Nephron (organoid): ENCODE results near the gene GTF2IRD1.

Experiments used
- H3K27ac Mint-ChIP-seq, 3 experiments: 2 replicates each; pipeline ENCODE4 v1.8.0; 2020; ENCODE audit warnings: mixed read lengths in 3 of 3, mild to moderate bottlenecking in 2 of 3, moderate library complexity in 1 of 3
- H3K27me3 Mint-ChIP-seq: 2 replicates; pipeline ENCODE4 v1.8.0; 2021; ENCODE audit warnings: low read depth, mild to moderate bottlenecking, moderate library complexity, mixed read lengths
- H3K36me3 Mint-ChIP-seq: 2 replicates; pipeline ENCODE4 v1.8.0; 2020; ENCODE audit warnings: low read depth, mixed read lengths
- H3K4me1 Mint-ChIP-seq: 2 replicates; pipeline ENCODE4 v1.8.0; 2020; ENCODE audit warnings: mixed read lengths
- H3K4me3 Mint-ChIP-seq, 3 experiments: 2 replicates each; pipeline ENCODE4 v1.8.0; 2020; ENCODE audit warnings: mild to moderate bottlenecking in 3 of 3, mixed read lengths in 3 of 3, moderate library complexity in 2 of 3
- H3K9me3 Mint-ChIP-seq: 2 replicates; pipeline ENCODE4 v1.8.0; 2020; ENCODE audit warnings: mixed read lengths
- TF ChIP-seq, protein P1 (sequence below), 3 experiments: fragments of 200-600 bp; sonication (generic); IDR thresholded peaks; one replicate each; pipeline ENCODE4 v1.5.0; 2021; ENCODE audit warnings: antibody characterized with exemption in 3 of 3; ENCODE audit not compliant: unreplicated experiment in 3 of 3

The GTF2IRD1 gene

GRCh38 chr7:74470504-74470903, 16.8 kb downstream of the GTF2IRD1 start:
- H3K36me3 Mint-ChIP-seq, result peaks cover 4% of the 10 kb centered on the region
- TF ChIP-seq, protein P1, sequence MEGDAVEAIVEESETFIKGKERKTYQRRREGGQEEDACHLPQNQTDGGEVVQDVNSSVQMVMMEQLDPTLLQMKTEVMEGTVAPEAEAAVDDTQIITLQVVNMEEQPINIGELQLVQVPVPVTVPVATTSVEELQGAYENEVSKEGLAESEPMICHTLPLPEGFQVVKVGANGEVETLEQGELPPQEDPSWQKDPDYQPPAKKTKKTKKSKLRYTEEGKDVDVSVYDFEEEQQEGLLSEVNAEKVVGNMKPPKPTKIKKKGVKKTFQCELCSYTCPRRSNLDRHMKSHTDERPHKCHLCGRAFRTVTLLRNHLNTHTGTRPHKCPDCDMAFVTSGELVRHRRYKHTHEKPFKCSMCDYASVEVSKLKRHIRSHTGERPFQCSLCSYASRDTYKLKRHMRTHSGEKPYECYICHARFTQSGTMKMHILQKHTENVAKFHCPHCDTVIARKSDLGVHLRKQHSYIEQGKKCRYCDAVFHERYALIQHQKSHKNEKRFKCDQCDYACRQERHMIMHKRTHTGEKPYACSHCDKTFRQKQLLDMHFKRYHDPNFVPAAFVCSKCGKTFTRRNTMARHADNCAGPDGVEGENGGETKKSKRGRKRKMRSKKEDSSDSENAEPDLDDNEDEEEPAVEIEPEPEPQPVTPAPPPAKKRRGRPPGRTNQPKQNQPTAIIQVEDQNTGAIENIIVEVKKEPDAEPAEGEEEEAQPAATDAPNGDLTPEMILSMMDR (IDR thresholded peaks at IDR 0.05; ENCODE audit: unreplicated experiment in 3 of 3), result no peak

GRCh38 chr7:74473116-74473515, 19.4 kb downstream of the GTF2IRD1 start:
- peaks cover 29% of the 10 kb centered on the region for H3K4me1 Mint-ChIP-seq
- H3K9me3 Mint-ChIP-seq, result no peaks in the 10 kb centered on the region
- H3K36me3 Mint-ChIP-seq, result peaks cover 4% of the 10 kb centered on the region
- TF ChIP-seq, protein P1 (IDR thresholded peaks at IDR 0.05; ENCODE audit: unreplicated experiment in 3 of 3), result no peak
- H3K27me3 Mint-ChIP-seq, result no peaks in the 10 kb centered on the region
- H3K27ac Mint-ChIP-seq, result no peak overlapping the region
- H3K4me3 Mint-ChIP-seq, result no peak overlapping the region

More at GRCh38 chr7:74470504-74470903, 16.8 kb downstream of the GTF2IRD1 start:
- no peak overlapping the region for H3K4me3 Mint-ChIP-seq
- H3K9me3 Mint-ChIP-seq, result no peaks in the 10 kb centered on the region
- H3K4me1 Mint-ChIP-seq, result peaks cover 24% of the 10 kb centered on the region
- no peak overlapping the region for H3K27ac Mint-ChIP-seq
- H3K27me3 Mint-ChIP-seq, result no peaks in the 10 kb centered on the region

DNA sequence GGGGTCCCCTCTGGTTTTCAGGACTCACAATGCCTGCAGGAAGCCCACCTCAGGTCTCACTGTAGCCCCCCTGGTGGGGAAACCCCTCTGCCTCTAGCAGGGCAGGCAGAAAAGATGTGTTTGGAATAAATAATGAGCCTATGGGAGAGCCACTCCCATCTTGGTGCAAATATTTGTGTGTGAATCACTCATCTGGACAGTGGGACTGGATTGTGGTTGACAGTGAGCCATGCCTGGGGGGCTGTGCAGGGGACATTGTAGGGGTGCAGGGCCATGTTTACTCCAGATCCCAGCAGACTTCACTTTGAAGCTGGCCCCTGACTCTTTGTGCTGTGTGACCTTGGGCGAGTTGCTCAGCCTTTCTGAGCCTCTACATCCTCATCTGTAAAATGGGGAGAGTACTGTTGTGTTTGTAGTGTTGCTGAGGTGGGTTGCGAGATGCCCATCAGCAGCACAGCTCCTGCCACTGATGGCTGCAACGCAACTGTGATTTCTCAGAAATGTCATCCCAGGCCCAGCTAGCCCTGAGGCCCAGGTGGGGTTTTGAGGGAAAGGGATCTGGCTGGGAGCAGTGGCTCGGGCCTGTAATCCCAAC, 20.7 kb downstream of the GTF2IRD1 start:
- H3K27ac Mint-ChIP-seq, result no peak overlapping the region
- H3K36me3 Mint-ChIP-seq, result peaks cover 4% of the 10 kb centered on the region
- no peaks in the 10 kb centered on the region for H3K9me3 Mint-ChIP-seq
- TF ChIP-seq, protein P1 (IDR thresholded peaks at IDR 0.05; ENCODE audit: unreplicated experiment in 3 of 3), result no peak
- H3K27me3 Mint-ChIP-seq, result no peaks in the 10 kb centered on the region
- H3K4me1 Mint-ChIP-seq, result peaks cover 38% of the 10 kb centered on the region
- no peak overlapping the region for H3K4me3 Mint-ChIP-seq

GRCh38 chr7:74475243-74475986, 21.7 kb downstream of the GTF2IRD1 start:
- no peaks in the 10 kb centered on the region for H3K27me3 Mint-ChIP-seq
- no peaks in the 10 kb centered on the region for H3K9me3 Mint-ChIP-seq
- H3K4me1 Mint-ChIP-seq, result peaks cover 48% of the 10 kb centered on the region
- peaks cover under 1% of the 10 kb centered on the region for H3K36me3 Mint-ChIP-seq
- no peak overlapping the region for H3K4me3 Mint-ChIP-seq
- TF ChIP-seq, protein P1 (IDR thresholded peaks at IDR 0.05; ENCODE audit: unreplicated experiment in 3 of 3), result no peak
- H3K27ac Mint-ChIP-seq, result peak overlapping the region in 1 of 3 experiments; percentile 37

GRCh38 chr7:74475987-74476350, 22.3 kb downstream of the GTF2IRD1 start:
- Mint-ChIP-seq H3K27ac (no peak overlapping the region), H3K9me3 (no peaks in the 10 kb centered on the region), H3K4me1 (peaks cover 54% of the 10 kb centered on the region), H3K36me3 (no peaks in the 10 kb centered on the region), H3K4me3 (no peak overlapping the region), H3K27me3 (no peaks in the 10 kb centered on the region)
- TF ChIP-seq, protein P1 (IDR thresholded peaks at IDR 0.05; ENCODE audit: unreplicated experiment in 3 of 3), result no peak
